Keratinocyte (primary cell): ENCODE measurements around the gene CD101. TPM values are rescaled to one million over a fixed set of nuclear protein-coding genes. Genes with fewer than 3 reads are reported as not detected.

Source experiments
- DNase-seq: peaks from one replicate; pipeline ENCODE4 v3.0.0-alpha.2; 2011; ENCODE audit warnings: low read depth, missing footprints, low spot score
- FAIRE-seq: peaks from 2 replicates; lab custom pipeline; 2011; peaks lifted over from hg19 to GRCh38; lab: Jason Lieb, UNC
- H2AFZ ChIP-seq: 2 replicates; pipeline ENCODE4 v1.6.0; 2012; ENCODE audit warnings: low read length, control low read depth, inconsistent platforms; ENCODE audit not compliant: control insufficient read depth
- H3K27ac ChIP-seq: 2 replicates; pipeline ENCODE4 v1.5.1; 2011; ENCODE audit warnings: low read length; ENCODE audit not compliant: control insufficient read depth, insufficient read depth
- H3K27me3 ChIP-seq: 3 replicates; pipeline ENCODE4 v1.6.0; 2011; ENCODE audit warnings: low read length; ENCODE audit not compliant: control insufficient read depth, insufficient read depth; ENCODE audit errors: extremely low read depth
- H3K36me3 ChIP-seq, 2 experiments: 2 replicates in 1 of 2; 3 replicates in 1 of 2; pipeline ENCODE4 v1.5.1; 2011; ENCODE audit warnings: low read length in 2 of 2, mild to moderate bottlenecking in 1 of 2; ENCODE audit not compliant: control insufficient read depth in 2 of 2, insufficient read depth in 2 of 2; ENCODE audit errors: extremely low read depth in 1 of 2
- H3K4me1 ChIP-seq: 3 replicates; pipeline ENCODE4 v1.5.1; 2011; ENCODE audit warnings: low read length; ENCODE audit not compliant: control insufficient read depth, insufficient read depth; ENCODE audit errors: extremely low read depth
- H3K4me2 ChIP-seq: 3 replicates; pipeline ENCODE4 v1.6.0; 2011; ENCODE audit warnings: low read depth, low read length; ENCODE audit not compliant: control insufficient read depth, insufficient read depth; ENCODE audit errors: extremely low read depth
- H3K4me3 ChIP-seq, 3 experiments: fragments of 200-600 bp in 1 of 3; sonication (generic) in 1 of 3; 2 replicates in 2 of 3; 3 replicates in 1 of 3; pipeline ENCODE4 v1.5.1; 2011 to 2016; ENCODE audit warnings: low read length in 3 of 3, mild to moderate bottlenecking in 3 of 3, control low read depth in 2 of 3, inconsistent platforms in 1 of 3, low read depth in 1 of 3, mixed read lengths in 1 of 3, mixed run types in 1 of 3, moderate library complexity in 1 of 3; ENCODE audit not compliant: control insufficient read depth in 2 of 3, insufficient read depth in 2 of 3; ENCODE audit errors: extremely low read depth in 1 of 3
- H3K79me2 ChIP-seq: 2 replicates; pipeline ENCODE4 v1.6.0; 2012; ENCODE audit warnings: low read length; ENCODE audit not compliant: control insufficient read depth, insufficient read depth
- H3K9ac ChIP-seq: 3 replicates; pipeline ENCODE4 v1.6.0; 2011; ENCODE audit warnings: low read length; ENCODE audit not compliant: control insufficient read depth, insufficient read depth; ENCODE audit errors: extremely low read depth
- H3K9me1 ChIP-seq: 3 replicates; pipeline ENCODE4 v1.6.0; 2011; ENCODE audit warnings: low read length; ENCODE audit not compliant: control insufficient read depth, insufficient read depth; ENCODE audit errors: extremely low read depth
- H3K9me3 ChIP-seq: 2 replicates; pipeline ENCODE4 v1.5.1; 2012; ENCODE audit warnings: low read depth, low read length; ENCODE audit not compliant: control insufficient read depth
- H4K20me1 ChIP-seq: 3 replicates; pipeline ENCODE4 v1.6.0; 2011; ENCODE audit warnings: low read length; ENCODE audit not compliant: control insufficient read depth, insufficient read depth; ENCODE audit errors: extremely low read depth
- EZH2 ChIP-seq: IDR thresholded peaks from one replicate; pipeline ENCODE4 v1.6.1; 2012; ENCODE audit warnings: inconsistent platforms, mild to moderate bottlenecking, low read length, moderate library complexity
- dilution Hi-C: fragments of 300-500 bp; cut with MboI; formaldehyde crosslinking; loops from one replicate; pipeline ENCODE4 v1.7.0; 2020; ENCODE audit warnings: low sequenced_read_pairs; ENCODE audit not compliant: extremely low pct_ligation_motif_present
- polyA plus RNA-seq, 5 experiments: library from polyadenylated mRNA; depleted of rRNA in 3 of 5; stranded (reverse) in 3 of 5; stranded (forward) in 1 of 5; unstranded in 1 of 5; fragments of >200 nt; gene quantifications; 1 replicate in 1 of 5; 2 replicates in 3 of 5; 3 replicates in 1 of 5; pipeline versions ENCODE4 v1.2.1 to v1.2.3, GENCODE V29; 2011 to 2012; ENCODE audit warnings: missing spikeins in 2 of 5, low read depth in 1 of 5, low replicate concordance in 1 of 5
- TF ChIP-seq, protein P1 (sequence below), 3 experiments: IDR thresholded peaks in 1 of 3; conservative IDR thresholded peaks in 1 of 3; optimal IDR thresholded peaks in 1 of 3; 2 replicates in 2 of 3; 3 replicates in 1 of 3; pipeline versions ENCODE3 to v1.5.1; 2011; ENCODE audit warnings: low read length in 3 of 3, mild to moderate bottlenecking in 3 of 3, moderate library complexity in 2 of 3, control low read depth in 1 of 3, inconsistent platforms in 1 of 3; ENCODE audit not compliant: insufficient read depth in 2 of 3; ENCODE audit errors: extremely low read depth in 1 of 3

Gene CD101
- polyA plus RNA-seq, 1 donor (not counting 4 experiments of a cell fraction or from before 2014, with no cell fraction given), result 1.8 TPM

DNA sequence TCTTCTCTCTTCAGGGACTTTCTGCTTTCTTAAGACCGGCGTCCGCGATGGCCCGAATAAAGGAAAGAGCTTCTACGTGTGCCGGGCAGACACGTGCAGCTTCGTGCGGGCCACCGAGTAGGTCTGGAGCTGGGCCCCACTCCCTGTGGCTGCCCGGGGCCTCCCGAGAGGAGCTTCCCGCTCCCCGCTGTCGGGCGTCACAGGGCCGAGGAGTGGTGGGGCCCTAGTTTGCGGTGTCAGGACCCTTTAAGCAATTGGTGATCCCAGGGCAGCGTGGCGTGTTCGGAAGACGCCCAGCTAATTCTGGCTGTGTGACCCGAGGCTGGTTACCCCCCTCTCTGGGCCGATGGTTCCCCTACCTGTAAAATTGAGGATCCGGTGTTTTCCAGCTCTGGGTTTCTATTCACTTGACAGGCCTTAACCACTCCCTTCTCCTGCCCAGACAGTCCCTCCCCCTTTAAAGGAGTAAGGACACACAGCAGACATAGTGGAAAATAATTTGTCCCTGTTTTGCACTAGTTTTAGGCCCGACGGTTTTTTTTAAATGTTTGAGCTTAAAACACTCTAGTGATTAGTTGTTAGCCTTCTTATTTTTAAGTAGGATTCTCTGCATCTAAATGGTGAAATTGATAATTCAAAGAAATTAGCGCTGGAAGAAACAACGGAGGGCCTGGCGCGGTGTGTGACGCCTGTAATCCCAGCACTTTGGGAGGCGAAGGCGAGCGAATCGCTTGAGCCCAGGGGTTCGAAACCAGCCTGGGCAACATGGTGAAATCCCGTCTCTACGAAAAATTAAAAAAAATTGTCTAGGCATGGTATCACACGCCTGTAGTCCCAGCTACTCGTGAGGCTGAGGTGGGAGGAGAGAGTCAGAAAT is 59.1 kb downstream of the CD101 start:
- Histone ChIP-seq H3K27me3 (no peaks in the 10 kb centered on the region), H3K36me3 (peaks cover 0 to 2% of the 10 kb centered on the region in 2 experiments), H3K79me2 (peaks cover 2% of the 10 kb centered on the region), H3K4me1 (peaks cover 26% of the 10 kb centered on the region), H3K27ac (peak overlapping the region; percentile 97), H3K4me2 (peak overlapping the region; percentile 91), H3K9ac (peak overlapping the region; percentile 98), H3K9me3 (no peaks in the 10 kb centered on the region), H3K4me3 (peak overlapping the region; percentile 88 to 97 (median 93)), H3K9me1 (no peaks in the 10 kb centered on the region), H4K20me1 (no peaks in the 10 kb centered on the region), H2AFZ (peak overlapping the region; percentile 94)
- no peak for TF ChIP-seq EZH2
- TF ChIP-seq, protein P1, sequence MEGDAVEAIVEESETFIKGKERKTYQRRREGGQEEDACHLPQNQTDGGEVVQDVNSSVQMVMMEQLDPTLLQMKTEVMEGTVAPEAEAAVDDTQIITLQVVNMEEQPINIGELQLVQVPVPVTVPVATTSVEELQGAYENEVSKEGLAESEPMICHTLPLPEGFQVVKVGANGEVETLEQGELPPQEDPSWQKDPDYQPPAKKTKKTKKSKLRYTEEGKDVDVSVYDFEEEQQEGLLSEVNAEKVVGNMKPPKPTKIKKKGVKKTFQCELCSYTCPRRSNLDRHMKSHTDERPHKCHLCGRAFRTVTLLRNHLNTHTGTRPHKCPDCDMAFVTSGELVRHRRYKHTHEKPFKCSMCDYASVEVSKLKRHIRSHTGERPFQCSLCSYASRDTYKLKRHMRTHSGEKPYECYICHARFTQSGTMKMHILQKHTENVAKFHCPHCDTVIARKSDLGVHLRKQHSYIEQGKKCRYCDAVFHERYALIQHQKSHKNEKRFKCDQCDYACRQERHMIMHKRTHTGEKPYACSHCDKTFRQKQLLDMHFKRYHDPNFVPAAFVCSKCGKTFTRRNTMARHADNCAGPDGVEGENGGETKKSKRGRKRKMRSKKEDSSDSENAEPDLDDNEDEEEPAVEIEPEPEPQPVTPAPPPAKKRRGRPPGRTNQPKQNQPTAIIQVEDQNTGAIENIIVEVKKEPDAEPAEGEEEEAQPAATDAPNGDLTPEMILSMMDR (optimal IDR thresholded peaks at IDR 0.05 in 1 of 3, IDR thresholded peaks at IDR 0.05 in 1 of 3, conservative IDR thresholded peaks at IDR 0.05 in 1 of 3; ENCODE audit: extremely low read depth in 1 of 3, insufficient read depth in 2 of 3, low read length in 3 of 3), result no peak
- FAIRE-seq, result no peak
- no peak for DNase-seq
- dilution Hi-C loops, result no loop called here

DNA sequence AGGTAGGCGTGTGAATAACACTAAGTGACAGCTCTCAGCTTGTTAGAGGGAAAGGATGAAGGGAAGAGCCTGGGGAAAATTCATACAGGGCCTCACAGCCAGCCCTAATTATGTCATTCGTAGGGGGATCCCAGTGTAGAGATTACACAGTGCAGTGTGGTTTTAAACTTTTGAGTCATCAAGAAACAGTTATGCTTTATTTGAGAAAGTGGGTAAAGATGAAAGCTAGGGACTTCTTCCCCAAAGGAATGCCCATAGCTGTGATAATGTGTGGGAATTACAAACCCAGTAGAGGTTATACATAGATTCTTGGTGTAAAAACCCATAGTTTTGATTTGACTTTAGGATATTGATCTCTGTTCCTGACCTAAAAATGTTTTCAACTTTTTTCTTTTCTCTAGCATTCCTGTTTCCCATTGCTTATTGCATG is 60.4 kb downstream of the CD101 start:
- H3K9me3 ChIP-seq, result no peaks in the 10 kb centered on the region
- no peak overlapping the region for H3K9ac ChIP-seq
- no peak overlapping the region for H2AFZ ChIP-seq
- dilution Hi-C loops, result no loop called here
- no peaks in the 10 kb centered on the region for H3K9me1 ChIP-seq
- no peaks in the 10 kb centered on the region for H3K27me3 ChIP-seq
- H3K27ac ChIP-seq, result peak overlapping the region; percentile 97
- DNase-seq (no peak), FAIRE-seq (no peak)
- peak overlapping the region; percentile 19 for H3K4me2 ChIP-seq
- peaks cover 2% of the 10 kb centered on the region for H3K79me2 ChIP-seq
- H3K36me3 ChIP-seq, result peaks cover 2 to 3% of the 10 kb centered on the region in 2 experiments
- TF ChIP-seq EZH2, result no peak
- TF ChIP-seq, protein P1 (optimal IDR thresholded peaks at IDR 0.05 in 1 of 3, IDR thresholded peaks at IDR 0.05 in 1 of 3, conservative IDR thresholded peaks at IDR 0.05 in 1 of 3; ENCODE audit: extremely low read depth in 1 of 3, insufficient read depth in 2 of 3, low read length in 3 of 3), result no peak
- no peak overlapping the region for H3K4me3 ChIP-seq
- H4K20me1 ChIP-seq, result no peaks in the 10 kb centered on the region
- H3K4me1 ChIP-seq, result peaks cover 26% of the 10 kb centered on the region
